HG02973 (cell line): ENCODE data around the gene RASL10B.
"Not testable (repeated sequence)": the region's sequence is repeated elsewhere in the genome, so short reads cannot be mapped to it uniquely, and the experiment has no call there.

ENCODE experiments used
- ATAC-seq: cut with Tn5 transposase; IDR thresholded peaks from one replicate; pipeline ENCODE4 v1.9.1; 2021; ENCODE audit warnings: moderate library complexity; ENCODE audit not compliant: unreplicated experiment

Gene RASL10B

GRCh38 chr17:35740997-35741931, 9.8 kb downstream of the RASL10B start:
- ATAC-seq: no peak

- ATAC-seq: no peak
Observed at GRCh38 chr17:35742496-35742895, 11.1 kb downstream of the RASL10B start.

GRCh38 chr17:35742896-35743477, 11.5 kb downstream of the RASL10B start:
- ATAC-seq: no peak

- no peak for ATAC-seq
Observed at GRCh38 chr17:35743626-35744328, 12.3 kb downstream of the RASL10B start.

GRCh38 chr17:35744830-35745229, 13.4 kb downstream of the RASL10B start:
- no peak for ATAC-seq

- ATAC-seq: no peak
Observed at GRCh38 chr17:35745246-35745645, 13.8 kb downstream of the RASL10B start.

GRCh38 chr17:35745749-35746320, 14.4 kb downstream of the RASL10B start:
- no peak for ATAC-seq

GRCh38 chr17:35747540-35748017, 16.1 kb downstream of the RASL10B start:
- no peak for ATAC-seq

- ATAC-seq: no peak
Observed at GRCh38 chr17:35748341-35748841, 17.0 kb downstream of the RASL10B start.

- ATAC-seq: no peak
Observed at GRCh38 chr17:35748979-35749378, 17.5 kb downstream of the RASL10B start.

GRCh38 chr17:35749560-35750412, 18.3 kb downstream of the RASL10B start:
- ATAC-seq: no peak

GRCh38 chr17:35750526-35751395, 19.3 kb downstream of the RASL10B start:
- ATAC-seq: no peak

- not testable (repeated sequence) for ATAC-seq
Observed at GRCh38 chr17:35751541-35751940, 20.1 kb downstream of the RASL10B start.

GRCh38 chr17:35752471-35752870, 21.0 kb downstream of the RASL10B start:
- ATAC-seq: no peak

- no peak for ATAC-seq
Observed at GRCh38 chr17:35752945-35753764, 21.7 kb downstream of the RASL10B start, which contains the start of gene GAS2L2. Gene GAS2L2, minus strand, starts transcription at chr17:35753239. Its CDS starts 389 bp downstream, at chr17:35752850.

- no peak for ATAC-seq
Observed at GRCh38 chr17:35757243-35757642, 25.8 kb downstream of the RASL10B start.

GRCh38 chr17:35760587-35760986, 29.1 kb downstream of the RASL10B start, which contains the start of gene C17orf50:
Gene C17orf50, plus strand, starts transcription at chr17:35760887. Its CDS starts 55 bp downstream, at chr17:35760942.
- ATAC-seq: no peak

GRCh38 chr17:35761601-35762000, 30.2 kb downstream of the RASL10B start:
- ATAC-seq: no peak
